Calu3 (cell line): ENCODE measurements around the gene JADE2. TPM values are rescaled to one million over a fixed set of nuclear protein-coding genes. Genes with fewer than 3 reads are reported as not detected.
A peak's percentile ranks its signal among the peaks of the same experiment; 100 is the strongest.

Experiments used
- BruUV-seq: library from RNA; stranded (reverse); fragments of 400-500 nt; replicated peaks from 2 replicates; lab custom pipeline; 2021; lab: Mats Ljungman, UMichigan
- CTCF ChIA-PET: fragments of 300-600 bp; sonication (Branson Sonifier 250); formaldehyde crosslinking; loops from one replicate; lab custom pipeline; 2022; ENCODE audit warnings: antibody characterized with exemption; lab: Charles Lee
- DNase-seq: peaks from one replicate; pipeline ENCODE4 v3.0.0; 2022
- H3K27ac Mint-ChIP-seq: one replicate; pipeline ENCODE4 v1.8.0; 2022; ENCODE audit warnings: mixed read lengths; ENCODE audit not compliant: unreplicated experiment
- H3K27me3 Mint-ChIP-seq: one replicate; pipeline ENCODE4 v1.8.0; 2022; ENCODE audit warnings: mixed read lengths; ENCODE audit not compliant: unreplicated experiment
- H3K36me3 Mint-ChIP-seq: one replicate; pipeline ENCODE4 v1.8.0; 2022; ENCODE audit warnings: mild to moderate bottlenecking, moderate library complexity, mixed read lengths; ENCODE audit not compliant: insufficient read depth, unreplicated experiment
- H3K4me1 Mint-ChIP-seq: one replicate; pipeline ENCODE4 v1.8.0; 2022; ENCODE audit warnings: mild to moderate bottlenecking, low read depth, mixed read lengths; ENCODE audit not compliant: unreplicated experiment
- H3K4me3 Mint-ChIP-seq: one replicate; pipeline ENCODE4 v1.8.0; 2022; ENCODE audit warnings: mild to moderate bottlenecking, low read depth, moderate library complexity, mixed read lengths; ENCODE audit not compliant: unreplicated experiment
- H3K9me3 Mint-ChIP-seq: one replicate; pipeline ENCODE4 v1.8.0; 2022; ENCODE audit warnings: low read depth, mixed read lengths; ENCODE audit not compliant: unreplicated experiment
- intact Hi-C: fragments of 100-400 bp; cut with micrococcal nuclease; formaldehyde crosslinking; loops from one replicate; pipeline ENCODE4 v1.10.0; 2022; ENCODE audit not compliant: unreplicated experiment
- total RNA-seq: library from RNA; stranded (reverse); gene quantifications from 2 replicates; pipeline ENCODE4 v1.2.3, GENCODE V29; 2022
- TF ChIP-seq, protein P1 (sequence below): fragments of 200-600 bp; IDR thresholded peaks from one replicate; pipeline ENCODE4 v1.8.0; 2022; ENCODE audit warnings: antibody characterized with exemption; ENCODE audit not compliant: unreplicated experiment

Gene JADE2
- total RNA-seq, 1 experiment from 2014 or later = 93.4 TPM

DNA sequence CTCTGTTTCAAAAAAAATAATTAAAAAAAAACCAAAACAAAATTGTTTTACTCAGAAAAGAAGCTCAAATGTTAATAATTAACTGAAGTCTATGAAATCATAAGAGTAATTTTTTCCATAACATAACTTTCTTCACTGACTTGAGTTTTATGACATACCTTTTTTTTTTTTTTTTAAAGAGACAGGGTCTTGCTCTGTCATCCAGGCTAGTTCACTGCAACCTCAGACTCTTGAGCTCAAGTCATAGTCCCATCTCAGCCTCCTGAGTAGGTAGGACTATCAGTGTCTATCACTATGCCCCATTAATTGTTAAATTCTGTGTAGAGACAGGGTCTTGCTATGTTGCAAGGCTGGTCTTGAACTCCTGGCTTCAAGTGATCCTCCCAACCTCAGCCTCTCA, 85.3 kb downstream of the JADE2 start:
- Mint-ChIP-seq H3K27ac (no peak overlapping the region), H3K36me3 (peaks cover 64% of the 10 kb centered on the region), H3K9me3 (no peaks in the 10 kb centered on the region), H3K4me3 (no peak overlapping the region), H3K27me3 (no peaks in the 10 kb centered on the region), H3K4me1 (peaks cover 18% of the 10 kb centered on the region)
- TF ChIP-seq, protein P1, sequence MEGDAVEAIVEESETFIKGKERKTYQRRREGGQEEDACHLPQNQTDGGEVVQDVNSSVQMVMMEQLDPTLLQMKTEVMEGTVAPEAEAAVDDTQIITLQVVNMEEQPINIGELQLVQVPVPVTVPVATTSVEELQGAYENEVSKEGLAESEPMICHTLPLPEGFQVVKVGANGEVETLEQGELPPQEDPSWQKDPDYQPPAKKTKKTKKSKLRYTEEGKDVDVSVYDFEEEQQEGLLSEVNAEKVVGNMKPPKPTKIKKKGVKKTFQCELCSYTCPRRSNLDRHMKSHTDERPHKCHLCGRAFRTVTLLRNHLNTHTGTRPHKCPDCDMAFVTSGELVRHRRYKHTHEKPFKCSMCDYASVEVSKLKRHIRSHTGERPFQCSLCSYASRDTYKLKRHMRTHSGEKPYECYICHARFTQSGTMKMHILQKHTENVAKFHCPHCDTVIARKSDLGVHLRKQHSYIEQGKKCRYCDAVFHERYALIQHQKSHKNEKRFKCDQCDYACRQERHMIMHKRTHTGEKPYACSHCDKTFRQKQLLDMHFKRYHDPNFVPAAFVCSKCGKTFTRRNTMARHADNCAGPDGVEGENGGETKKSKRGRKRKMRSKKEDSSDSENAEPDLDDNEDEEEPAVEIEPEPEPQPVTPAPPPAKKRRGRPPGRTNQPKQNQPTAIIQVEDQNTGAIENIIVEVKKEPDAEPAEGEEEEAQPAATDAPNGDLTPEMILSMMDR = no peak
- no peak for DNase-seq
- intact Hi-C loops = no loop called here
- BruUV-seq = no TSS peak
- CTCF ChIA-PET = interaction anchor here (0.7 kb wide), 2 partner anchors 73 to 403 kb away, joined by 3 to 4 read pairs; no protein-coding TSS in a partner anchor

DNA sequence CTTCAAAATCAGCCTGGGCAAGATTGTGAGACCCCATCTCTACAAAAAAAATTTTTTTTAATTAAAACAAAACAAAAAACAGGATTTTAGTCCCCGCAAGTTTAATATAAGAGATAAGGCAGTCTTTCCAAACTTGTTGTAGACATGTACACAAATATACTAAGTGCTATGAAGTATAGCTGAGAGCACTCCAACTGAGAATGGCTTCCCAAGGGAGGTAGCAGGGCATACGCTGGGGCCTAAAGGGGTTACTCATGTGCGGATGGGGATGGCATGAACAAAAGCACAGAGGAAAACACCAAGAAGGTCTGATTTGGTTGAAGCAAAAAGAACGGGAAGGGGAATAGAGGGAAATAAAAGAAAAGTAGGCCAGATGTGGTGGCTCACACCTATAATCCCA, 86.0 kb downstream of the JADE2 start:
- Mint-ChIP-seq H3K4me1 (peaks cover 18% of the 10 kb centered on the region), H3K27ac (no peak overlapping the region), H3K4me3 (no peak overlapping the region), H3K9me3 (no peaks in the 10 kb centered on the region), H3K36me3 (peaks cover 72% of the 10 kb centered on the region), H3K27me3 (no peaks in the 10 kb centered on the region)
- intact Hi-C loops = no loop called here
- DNase-seq = no peak
- BruUV-seq = no TSS peak
- TF ChIP-seq, protein P1 = no peak
- CTCF ChIA-PET = no interaction called here

DNA sequence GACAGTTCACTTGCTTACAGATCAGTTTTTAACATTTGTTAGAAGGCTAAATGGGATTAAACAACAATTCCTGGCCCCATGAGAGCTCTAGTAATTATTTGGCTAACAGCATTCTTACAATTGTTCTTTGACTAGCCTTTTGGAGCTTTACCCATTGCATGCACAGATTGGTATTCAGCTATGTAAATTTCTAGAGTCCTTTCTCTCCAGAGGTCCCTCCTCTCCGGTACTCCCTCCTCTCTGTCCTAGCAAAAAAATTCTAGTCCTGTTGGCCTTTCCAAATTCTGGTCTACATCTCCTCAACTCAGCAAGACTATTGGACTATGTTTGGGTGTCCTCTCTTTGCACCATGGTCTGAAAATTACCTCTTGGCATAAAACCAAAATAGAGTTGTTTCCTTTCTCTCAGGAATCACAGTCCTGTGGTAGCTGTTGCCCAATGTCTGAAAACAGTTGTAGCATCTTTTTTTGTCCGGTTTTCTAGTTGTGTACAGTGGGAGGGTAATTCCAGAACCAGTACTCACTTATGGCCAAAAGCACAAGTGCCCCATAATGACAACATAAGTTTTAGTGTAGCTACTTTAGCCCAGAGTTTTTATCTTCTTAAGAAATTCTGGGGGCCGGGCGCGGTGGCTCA, 89.1 kb downstream of the JADE2 start:
- no peak for DNase-seq
- Mint-ChIP-seq H3K27ac (peak overlapping the region; percentile 20), H3K4me1 (peaks cover 9% of the 10 kb centered on the region), H3K9me3 (no peaks in the 10 kb centered on the region), H3K36me3 (peaks cover 61% of the 10 kb centered on the region), H3K27me3 (no peaks in the 10 kb centered on the region), H3K4me3 (no peak overlapping the region)
- CTCF ChIA-PET = no interaction called here
- intact Hi-C loops = no loop called here
- no TSS peak for BruUV-seq
- TF ChIP-seq, protein P1 = no peak

DNA sequence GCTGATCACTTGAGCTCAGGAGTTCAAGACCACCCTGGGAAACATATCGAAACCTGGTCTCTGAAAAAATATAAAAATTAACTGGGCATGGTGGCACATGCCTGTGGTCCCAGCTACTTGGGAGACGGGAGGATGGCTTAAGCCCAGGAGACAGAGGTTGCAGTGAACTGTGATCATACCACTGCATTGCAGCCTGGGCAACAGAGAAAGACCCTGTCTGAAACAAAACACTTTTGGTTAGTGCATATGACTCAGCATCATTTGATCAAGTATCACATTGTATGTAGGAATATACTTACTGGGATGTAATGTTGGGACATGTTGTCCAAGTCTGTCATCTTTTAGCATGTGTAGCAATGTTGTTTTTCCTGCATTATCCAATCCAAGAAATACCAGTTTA, 95.2 kb downstream of the JADE2 start:
- DNase-seq = no peak
- CTCF ChIA-PET = interaction anchor here (0.6 kb wide), 1 partner anchor 19 kb away, joined by 4 read pairs; no protein-coding TSS in a partner anchor
- intact Hi-C loops = no loop called here
- no peaks in the 10 kb centered on the region for H3K9me3 Mint-ChIP-seq
- H3K27ac Mint-ChIP-seq = no peak overlapping the region
- H3K36me3 Mint-ChIP-seq = peaks cover 46% of the 10 kb centered on the region
- H3K27me3 Mint-ChIP-seq = no peaks in the 10 kb centered on the region
- BruUV-seq = no TSS peak
- TF ChIP-seq, protein P1 = no peak
- peaks cover 12% of the 10 kb centered on the region for H3K4me1 Mint-ChIP-seq
- H3K4me3 Mint-ChIP-seq = no peak overlapping the region
